GM12891 (cell line): ENCODE measurements around the gene GADD45G.

Source experiments
- DNase-seq: peaks from one replicate; pipeline ENCODE4 v3.0.0; 2011; ENCODE audit warnings: low spot score; ENCODE audit not compliant: insufficient read length
- FAIRE-seq: peaks from 2 replicates; lab custom pipeline; 2011; peaks lifted over from hg19 to GRCh38; lab: Jason Lieb, UNC
- PAX5 ChIP-seq: IDR thresholded peaks from 2 replicates; pipeline ENCODE4 v1.6.1; 2011; ENCODE audit warnings: low read length, moderate library complexity, mild to moderate bottlenecking; ENCODE audit not compliant: insufficient read depth, severe bottlenecking
- POLR2A ChIP-seq: IDR thresholded peaks from 2 replicates; pipeline ENCODE4 v1.6.1; 2011; ENCODE audit warnings: low read depth, low read length, control low read depth
- POLR2AphosphoS5 ChIP-seq: IDR thresholded peaks from 2 replicates; pipeline ENCODE4 v1.6.1; 2011; ENCODE audit warnings: low read depth, low read length, control low read depth
- POU2F2 ChIP-seq: IDR thresholded peaks from 2 replicates; pipeline ENCODE4 v1.6.1; 2011; ENCODE audit warnings: low read depth, mild to moderate bottlenecking, control low read depth, low read length, moderate library complexity
- SPI1 ChIP-seq: IDR thresholded peaks from 2 replicates; pipeline ENCODE4 v1.6.1; 2011; ENCODE audit warnings: low read depth, low read length, control low read depth
- TAF1 ChIP-seq: IDR thresholded peaks from 2 replicates; pipeline ENCODE4 v1.6.1; 2011; ENCODE audit warnings: low read depth, low read length, control low read depth

GADD45G gene

GRCh38 chr9:89641980-89642379 lies 37.2 kb downstream of the GADD45G start:
- no peak for FAIRE-seq
- no peak for TF ChIP-seq POU2F2
- TF ChIP-seq TAF1: no peak
- TF ChIP-seq SPI1: no peak
- TF ChIP-seq POLR2A: no peak
- TF ChIP-seq POLR2AphosphoS5: no peak
- no peak for TF ChIP-seq PAX5
- no peak for DNase-seq

- TF ChIP-seq POLR2A: no peak
- TF ChIP-seq TAF1: no peak
- no peak for FAIRE-seq
- DNase-seq: no peak
Measured at GRCh38 chr9:89642789-89643188, 38.0 kb downstream of the GADD45G start.

GRCh38 chr9:89646189-89646939 lies 41.6 kb downstream of the GADD45G start:
- DNase-seq (no peak), FAIRE-seq (no peak)
- no peak for TF ChIP-seq TAF1
- TF ChIP-seq POLR2A: no peak
- no peak for TF ChIP-seq POLR2AphosphoS5
- TF ChIP-seq PAX5: no peak
- no peak for TF ChIP-seq POU2F2
- no peak for TF ChIP-seq SPI1

- FAIRE-seq: no peak
- DNase-seq: no peak
- TF ChIP-seq POLR2AphosphoS5 (no peak), POU2F2 (no peak), POLR2A (no peak), TAF1 (no peak), SPI1 (no peak), PAX5 (no peak)
Measured at GRCh38 chr9:89647366-89648128, 42.7 kb downstream of the GADD45G start.

- TF ChIP-seq TAF1 (no peak), POLR2A (no peak), POU2F2 (no peak), POLR2AphosphoS5 (no peak), SPI1 (no peak), PAX5 (no peak)
- FAIRE-seq: no peak
- DNase-seq: no peak
Measured at GRCh38 chr9:89648247-89649000, 43.6 kb downstream of the GADD45G start.

GRCh38 chr9:89649039-89649691 lies 44.4 kb downstream of the GADD45G start:
- TF ChIP-seq SPI1 (no peak), POLR2AphosphoS5 (no peak), POU2F2 (no peak), TAF1 (no peak), PAX5 (no peak)
- DNase-seq: no peak
- no peak for FAIRE-seq

- DNase-seq: no peak
- TF ChIP-seq POLR2AphosphoS5 (no peak), POLR2A (no peak), PAX5 (no peak), SPI1 (no peak), TAF1 (no peak), POU2F2 (no peak)
- no peak for FAIRE-seq
Measured at GRCh38 chr9:89654025-89654662, 49.3 kb downstream of the GADD45G start.

GRCh38 chr9:89655056-89655989 lies 50.5 kb downstream of the GADD45G start:
- no peak for TF ChIP-seq POU2F2
- TF ChIP-seq POLR2A: no peak
- TF ChIP-seq PAX5: no peak
- no peak for TF ChIP-seq TAF1
- TF ChIP-seq POLR2AphosphoS5: no peak
- no peak for TF ChIP-seq SPI1
- no peak for DNase-seq
- FAIRE-seq: no peak
